ENCODE results near the gene LHX5. TPM values are rescaled to one million over a fixed set of nuclear protein-coding genes. Genes with fewer than 3 reads are reported as not detected.

Gene LHX5
- total RNA-seq, 1 donor from 2014 or later: 3.1 TPM

GRCh38 chr12:113468365-113469223 lies 3.1 kb downstream of the LHX5 start:
- Mint-ChIP-seq H3K4me3 (ENCODE audit: unreplicated experiment) (peak overlapping the region; percentile 46), H3K36me3 (ENCODE audit: unreplicated experiment) (peaks cover 5% of the 10 kb centered on the region), H3K4me1 (ENCODE audit: low read depth, unreplicated experiment) (peaks cover 19% of the 10 kb centered on the region)

GRCh38 chr12:113467502-113468364 lies 3.9 kb downstream of the LHX5 start:
- H3K4me3 Mint-ChIP-seq (ENCODE audit: unreplicated experiment): peak overlapping the region; percentile 68
- H3K9me3 Mint-ChIP-seq (ENCODE audit: unreplicated experiment): peaks cover 9% of the 10 kb centered on the region
- H3K27me3 Mint-ChIP-seq (ENCODE audit: unreplicated experiment): peaks cover 42% of the 10 kb centered on the region
- peaks cover 20% of the 10 kb centered on the region for H3K4me1 Mint-ChIP-seq (ENCODE audit: low read depth, unreplicated experiment)
- H3K27ac Mint-ChIP-seq (ENCODE audit: unreplicated experiment): no peak overlapping the region
- TF ChIP-seq CTCF (IDR thresholded peaks at IDR 0.05; ENCODE audit: partially characterized antibody, unreplicated experiment): no peak
- DNase-seq: no peak
- H3K36me3 Mint-ChIP-seq (ENCODE audit: unreplicated experiment): peaks cover 6% of the 10 kb centered on the region

More at GRCh38 chr12:113468365-113469223, 3.1 kb downstream of the LHX5 start:
- Mint-ChIP-seq H3K27ac (ENCODE audit: unreplicated experiment) (no peak overlapping the region), H3K9me3 (ENCODE audit: unreplicated experiment) (peaks cover 11% of the 10 kb centered on the region), H3K27me3 (ENCODE audit: unreplicated experiment) (peaks cover 48% of the 10 kb centered on the region)
- no peak for DNase-seq
- no peak for TF ChIP-seq CTCF (IDR thresholded peaks at IDR 0.05; ENCODE audit: partially characterized antibody, unreplicated experiment)

- no peak for DNase-seq
- H3K9me3 Mint-ChIP-seq (ENCODE audit: unreplicated experiment): peaks cover 9% of the 10 kb centered on the region
- peak overlapping the region; percentile 15 for H3K27ac Mint-ChIP-seq (ENCODE audit: unreplicated experiment)
- H3K36me3 Mint-ChIP-seq (ENCODE audit: unreplicated experiment): peaks cover 6% of the 10 kb centered on the region
- peaks cover 20% of the 10 kb centered on the region for H3K4me1 Mint-ChIP-seq (ENCODE audit: low read depth, unreplicated experiment)
- H3K27me3 Mint-ChIP-seq (ENCODE audit: unreplicated experiment): peaks cover 41% of the 10 kb centered on the region
- TF ChIP-seq CTCF (IDR thresholded peaks at IDR 0.05; ENCODE audit: partially characterized antibody, unreplicated experiment): no peak
- peak overlapping the region; percentile 83 for H3K4me3 Mint-ChIP-seq (ENCODE audit: unreplicated experiment)
Observed at GRCh38 chr12:113467142-113467501, 4.5 kb downstream of the LHX5 start.

GRCh38 chr12:113466454-113467141 lies 5.1 kb downstream of the LHX5 start:
- H3K4me1 Mint-ChIP-seq (ENCODE audit: low read depth, unreplicated experiment): peaks cover 20% of the 10 kb centered on the region

More at GRCh38 chr12:113466454-113467141, 5.1 kb downstream of the LHX5 start:
- H3K4me3 Mint-ChIP-seq (ENCODE audit: unreplicated experiment): peak overlapping the region; percentile 83
- peaks cover 41% of the 10 kb centered on the region for H3K27me3 Mint-ChIP-seq (ENCODE audit: unreplicated experiment)
- DNase-seq: no peak
- H3K36me3 Mint-ChIP-seq (ENCODE audit: unreplicated experiment): peaks cover 6% of the 10 kb centered on the region
- no peak for TF ChIP-seq CTCF (IDR thresholded peaks at IDR 0.05; ENCODE audit: partially characterized antibody, unreplicated experiment)
- H3K27ac Mint-ChIP-seq (ENCODE audit: unreplicated experiment): peak overlapping the region; percentile 15
- peaks cover 9% of the 10 kb centered on the region for H3K9me3 Mint-ChIP-seq (ENCODE audit: unreplicated experiment)

All from glutamatergic neuron (in vitro differentiated cells).